GM21576 (cell line): ENCODE data around the gene SSMEM1.
"Not testable (repeated sequence)": the region's sequence is repeated elsewhere in the genome, so short reads cannot be mapped to it uniquely, and the experiment has no call there.

Source experiments
- ATAC-seq: cut with Tn5 transposase; IDR thresholded peaks from one replicate; pipeline ENCODE4 v1.9.1; 2021; ENCODE audit warnings: mild to moderate bottlenecking, moderate library complexity; ENCODE audit not compliant: unreplicated experiment

SSMEM1 gene

DNA sequence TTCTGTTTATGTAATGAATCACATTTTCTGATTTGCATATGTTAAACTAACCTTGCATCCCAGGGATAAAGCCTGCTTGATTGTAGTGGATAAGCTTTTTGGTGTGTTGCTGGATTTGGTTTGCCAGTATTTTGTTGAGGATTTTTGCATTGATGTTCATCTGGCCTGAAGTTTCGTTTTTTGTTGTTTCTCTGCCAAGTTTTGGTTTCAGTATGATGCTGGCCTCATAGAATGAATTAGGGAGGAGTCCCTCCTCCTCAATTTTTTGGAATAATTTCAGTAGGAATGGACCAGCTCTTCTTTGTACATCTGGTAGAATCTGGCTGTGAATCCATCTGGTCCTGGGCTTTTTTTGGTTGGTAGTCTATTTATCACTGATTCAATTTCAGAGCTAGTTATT lies 35.8 kb downstream of the SSMEM1 start:
- ATAC-seq: not testable (repeated sequence)

GRCh38 chr7:130246491-130246890 lies 38.8 kb downstream of the SSMEM1 start:
- not testable (repeated sequence) for ATAC-seq

DNA sequence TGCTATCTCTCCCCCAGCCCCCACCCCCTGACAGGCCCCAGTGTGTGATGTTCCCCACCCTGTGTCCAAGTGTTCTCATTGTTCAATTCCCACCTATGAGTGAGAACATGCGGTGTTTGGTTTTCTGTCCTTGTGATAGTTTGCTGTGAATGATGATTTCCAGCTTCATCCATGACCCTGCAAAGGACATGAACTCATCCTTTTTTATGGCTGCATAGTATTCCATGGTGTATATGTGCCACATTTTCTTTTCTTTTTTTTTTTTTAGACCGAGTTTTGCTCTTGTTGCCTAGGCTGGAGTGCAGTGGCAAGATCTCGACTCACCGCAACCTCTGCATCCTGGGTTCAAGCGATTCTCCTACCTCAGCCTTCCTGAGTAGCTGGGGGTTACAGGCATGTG lies 41.2 kb downstream of the SSMEM1 start:
- not testable (repeated sequence) for ATAC-seq

DNA sequence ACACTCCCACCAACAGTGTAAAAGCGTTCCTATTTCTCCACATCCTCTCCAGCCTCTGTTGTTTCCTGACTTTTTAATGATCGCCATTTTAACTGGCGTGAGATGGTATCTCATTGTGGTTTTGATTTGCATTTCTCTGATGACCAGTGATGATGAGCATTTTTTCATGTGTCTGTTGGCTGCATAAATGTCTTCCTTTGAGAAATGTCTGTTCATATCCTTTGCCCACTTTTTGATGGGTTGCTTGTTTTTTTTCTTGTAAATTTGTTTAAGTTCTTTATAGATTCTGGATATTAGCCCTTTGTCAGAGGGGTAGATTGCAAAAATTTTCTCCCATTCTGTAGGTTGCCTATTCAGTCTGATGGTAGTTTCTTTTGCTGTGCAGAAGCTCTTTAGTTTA lies 42.0 kb downstream of the SSMEM1 start:
- ATAC-seq: not testable (repeated sequence)

- no peak for ATAC-seq
Observed at GRCh38 chr7:130254555-130254954, 46.9 kb downstream of the SSMEM1 start.

GRCh38 chr7:130256704-130257103 lies 49.0 kb downstream of the SSMEM1 start:
- ATAC-seq: no peak

DNA sequence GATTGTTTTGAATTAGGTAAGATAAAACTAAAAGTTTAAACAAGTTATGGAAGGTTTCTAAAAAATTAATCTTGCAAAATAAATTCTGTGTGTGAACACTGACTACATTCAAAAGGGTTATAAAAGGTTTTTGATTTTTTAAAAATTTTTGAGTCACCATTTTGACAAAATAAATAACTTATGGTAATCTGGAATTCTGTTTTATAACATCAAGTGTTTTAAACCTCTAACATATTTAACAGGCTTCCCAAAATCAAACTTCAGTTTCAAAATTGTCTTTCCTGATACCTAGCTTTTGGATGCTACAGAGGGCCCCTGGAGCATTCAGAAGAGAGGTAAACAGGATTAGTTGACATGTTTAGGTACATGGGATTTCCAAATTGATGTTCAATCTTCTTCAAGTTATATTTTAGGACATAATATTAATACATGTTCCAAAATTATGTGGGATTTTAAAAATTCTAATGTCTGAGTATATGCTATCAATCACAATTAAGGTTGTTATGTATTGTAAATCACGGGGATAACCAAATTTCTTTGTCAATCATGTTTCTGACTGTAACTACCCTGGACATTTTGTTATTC lies 50.9 kb downstream of the SSMEM1 start:
- no peak for ATAC-seq

DNA sequence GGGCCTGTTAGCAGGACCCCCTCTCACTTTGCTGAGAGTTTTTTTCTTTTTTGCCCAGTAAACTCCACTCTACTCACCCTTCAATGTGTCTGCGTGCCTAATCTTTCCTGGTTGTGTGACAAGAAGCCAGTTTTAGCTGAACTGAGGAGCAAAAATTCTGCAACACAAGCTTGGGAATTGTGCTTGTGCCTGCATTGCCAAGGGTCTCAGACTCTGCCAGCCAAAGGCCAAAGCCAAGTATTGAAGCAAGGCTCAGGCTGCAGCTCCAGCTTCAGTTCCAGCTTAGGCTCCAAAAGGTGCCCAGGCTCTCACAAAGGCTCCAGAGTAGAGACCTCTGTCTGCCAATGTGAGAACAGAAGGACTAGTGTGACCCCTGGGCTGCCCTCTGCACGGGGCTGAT lies 54.8 kb downstream of the SSMEM1 start:
- ATAC-seq: no peak

- no peak for ATAC-seq
Observed at GRCh38 chr7:130263130-130263529, 55.5 kb downstream of the SSMEM1 start.
